Measurements from ENCODE around the gene PPIP5K1. TPM values are rescaled to one million over a fixed set of nuclear protein-coding genes. Genes with fewer than 3 reads are reported as not detected.
"Not testable (repeated sequence)": the region's sequence is repeated elsewhere in the genome, so short reads cannot be mapped to it uniquely, and the experiment has no call there.

Gene PPIP5K1
- total RNA-seq, 1 experiment from 2014 or later = 50.9 TPM

DNA sequence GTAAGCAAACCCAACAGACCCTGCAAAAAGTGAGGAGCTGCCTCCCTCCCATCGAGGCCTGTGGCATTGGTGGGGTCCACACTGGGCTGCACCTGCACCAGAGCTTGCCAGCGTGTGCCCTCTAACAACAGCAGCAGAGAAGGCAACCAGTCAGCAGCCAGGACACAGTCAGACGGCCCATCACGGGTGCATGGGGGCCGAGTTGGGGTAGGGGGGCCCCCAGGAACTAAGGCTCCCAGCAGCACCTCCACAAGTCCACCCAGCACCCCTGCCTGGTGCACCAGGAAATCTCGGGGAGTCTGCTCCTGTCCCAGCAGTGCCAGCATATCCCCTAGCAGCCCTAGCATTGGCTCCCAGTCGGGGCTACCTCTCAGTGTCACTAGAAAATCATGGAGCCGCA is 27.7 kb upstream of the PPIP5K1 start:
- BruUV-seq (replicated peaks); H3K9me2 ChIP-seq (ENCODE audit: insufficient read depth); H4K20me1 ChIP-seq (ENCODE audit: insufficient read depth); H3K27ac ChIP-seq; H3K27me3 ChIP-seq (ENCODE audit: insufficient read depth, low read depth); DNase-seq; H3K36me3 ChIP-seq (ENCODE audit: low read depth); H3K79me2 ChIP-seq (ENCODE audit: low read depth); H3K4me3 ChIP-seq; intact Hi-C loops (cut with micrococcal nuclease; ENCODE audit: unreplicated experiment); H2AFZ ChIP-seq; CTCF ChIA-PET; H3K4me1 ChIP-seq (replicated peaks; ENCODE audit: insufficient read depth); POLR2A ChIA-PET (ENCODE audit: unreplicated experiment); H3K4me2 ChIP-seq; H3K9me3 ChIP-seq (ENCODE audit: insufficient read depth, low read depth); H3F3A ChIP-seq (ENCODE audit: insufficient read depth, low read depth): not testable (repeated sequence)

- H3K4me3 ChIP-seq; intact Hi-C loops (cut with micrococcal nuclease; ENCODE audit: unreplicated experiment); H3K9me3 ChIP-seq (ENCODE audit: insufficient read depth, low read depth); H3K4me1 ChIP-seq (replicated peaks; ENCODE audit: insufficient read depth); BruUV-seq (replicated peaks); H3K79me2 ChIP-seq (ENCODE audit: low read depth); H2AFZ ChIP-seq; H3K36me3 ChIP-seq (ENCODE audit: low read depth); H3F3A ChIP-seq (ENCODE audit: insufficient read depth, low read depth); H3K9me2 ChIP-seq (ENCODE audit: insufficient read depth); CTCF ChIA-PET; H4K20me1 ChIP-seq (ENCODE audit: insufficient read depth); H3K27me3 ChIP-seq (ENCODE audit: insufficient read depth, low read depth); H3K27ac ChIP-seq: not testable (repeated sequence)
- peak overlapping the region; percentile 53; the same call in 1 of the 2 replicates for H3K4me2 ChIP-seq
- POLR2A ChIA-PET (ENCODE audit: unreplicated experiment) = interaction anchor here (0.7 kb wide), 1 partner anchor 1224 kb away, joined by 4 read pairs; no protein-coding TSS in a partner anchor
- DNase-seq = peak; percentile 53 to 64
Measured at GRCh38 chr15:43602233-43602632, 12.2 kb upstream of the PPIP5K1 start.

DNA sequence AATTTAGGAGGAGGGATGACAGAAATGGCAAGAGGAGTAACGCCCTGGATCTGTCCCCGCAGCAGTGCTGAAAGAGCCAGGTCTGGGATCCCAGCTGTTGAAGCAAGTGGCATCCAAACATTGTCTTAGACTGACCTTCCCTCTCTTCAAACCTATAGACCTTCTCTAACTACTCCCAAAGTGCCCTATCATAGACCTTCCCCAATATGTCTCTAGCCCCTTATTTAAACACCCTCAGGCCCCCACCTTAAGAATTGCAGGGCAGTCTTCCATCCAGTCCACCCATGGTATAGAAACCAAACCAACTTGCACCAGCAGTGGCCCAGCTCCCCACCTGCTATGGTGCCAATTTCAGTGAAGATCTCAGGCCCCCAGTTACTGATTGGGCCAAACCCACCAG is 10.2 kb upstream of the PPIP5K1 start:
- BruUV-seq (replicated peaks); intact Hi-C loops (cut with micrococcal nuclease; ENCODE audit: unreplicated experiment); DNase-seq: not testable (repeated sequence)

GRCh38 chr15:43599131-43599530 is 9.1 kb upstream of the PPIP5K1 start:
- H3K4me2 ChIP-seq; H3K9me3 ChIP-seq (ENCODE audit: insufficient read depth, low read depth); H3F3A ChIP-seq (ENCODE audit: insufficient read depth, low read depth); POLR2A ChIA-PET (ENCODE audit: unreplicated experiment); H3K27me3 ChIP-seq (ENCODE audit: insufficient read depth, low read depth); H4K20me1 ChIP-seq (ENCODE audit: insufficient read depth); CTCF ChIA-PET; H3K79me2 ChIP-seq (ENCODE audit: low read depth); DNase-seq; H2AFZ ChIP-seq; H3K27ac ChIP-seq; H3K36me3 ChIP-seq (ENCODE audit: low read depth); intact Hi-C loops (cut with micrococcal nuclease; ENCODE audit: unreplicated experiment); H3K9me2 ChIP-seq (ENCODE audit: insufficient read depth); H3K4me1 ChIP-seq (replicated peaks; ENCODE audit: insufficient read depth); BruUV-seq (replicated peaks); H3K4me3 ChIP-seq: not testable (repeated sequence)

More for the DNA sequence above, 10.2 kb upstream of the PPIP5K1 start:
- H2AFZ ChIP-seq; POLR2A ChIA-PET (ENCODE audit: unreplicated experiment); H4K20me1 ChIP-seq (ENCODE audit: insufficient read depth); H3K4me1 ChIP-seq (replicated peaks; ENCODE audit: insufficient read depth); H3K79me2 ChIP-seq (ENCODE audit: low read depth); H3K4me3 ChIP-seq; H3K9me3 ChIP-seq (ENCODE audit: insufficient read depth, low read depth); H3K36me3 ChIP-seq (ENCODE audit: low read depth); H3F3A ChIP-seq (ENCODE audit: insufficient read depth, low read depth); H3K9me2 ChIP-seq (ENCODE audit: insufficient read depth); CTCF ChIA-PET; H3K27me3 ChIP-seq (ENCODE audit: insufficient read depth, low read depth); H3K27ac ChIP-seq; H3K4me2 ChIP-seq: not testable (repeated sequence)

DNA sequence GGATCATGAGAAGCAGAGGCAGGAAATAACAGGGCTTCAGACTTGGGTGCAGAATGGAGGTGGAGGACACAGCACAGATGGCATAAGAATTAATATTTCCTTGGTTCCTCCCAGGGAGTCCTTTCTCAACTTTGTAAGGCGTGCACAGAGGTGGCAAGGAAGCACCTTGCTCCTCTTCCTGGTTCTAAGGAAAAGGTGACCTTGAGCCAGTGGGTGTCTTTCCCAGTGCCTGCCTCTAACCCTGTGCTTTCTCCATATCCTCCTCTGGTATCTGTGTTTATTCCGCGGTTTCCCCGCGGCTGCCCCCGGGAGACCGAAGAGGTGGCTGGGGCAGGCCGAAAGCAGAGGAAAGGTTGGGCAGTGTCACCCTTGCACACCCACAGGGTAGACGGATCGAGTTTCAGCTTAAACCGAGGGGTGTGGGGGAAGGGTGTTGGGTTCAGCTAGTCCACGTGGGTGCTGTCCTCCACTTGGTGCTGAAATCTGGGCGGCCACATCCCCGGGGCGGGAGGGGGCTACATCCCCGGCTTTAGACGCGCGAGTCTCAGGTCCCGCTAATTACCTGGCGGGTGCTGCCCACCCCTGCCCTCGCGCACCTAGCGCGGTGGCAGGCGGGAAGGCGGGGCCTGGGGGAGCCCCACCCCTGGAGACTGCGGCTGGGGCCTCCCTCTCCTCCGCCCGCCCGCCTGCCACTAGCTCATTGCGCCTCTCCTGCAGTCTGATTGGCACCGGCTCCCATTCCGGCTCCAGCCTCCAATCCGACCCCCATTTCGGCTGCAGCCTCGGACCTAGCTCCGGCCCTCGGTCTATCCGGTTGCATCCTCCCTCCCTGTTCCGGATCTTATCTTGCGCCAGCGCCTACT is 3.6 kb upstream of the PPIP5K1 start, which contains the start of gene CKMT1B:
Gene CKMT1B (plus strand): TSS at position 700 of the 863 bp plus-strand sequence. CDS start 192 bp downstream, outside the sequence.
- H3K27ac ChIP-seq; DNase-seq; H3K79me2 ChIP-seq (ENCODE audit: low read depth); intact Hi-C loops (cut with micrococcal nuclease; ENCODE audit: unreplicated experiment); H3K4me1 ChIP-seq (replicated peaks; ENCODE audit: insufficient read depth); CTCF ChIA-PET; BruUV-seq (replicated peaks); H2AFZ ChIP-seq; H3K4me3 ChIP-seq; H3K36me3 ChIP-seq (ENCODE audit: low read depth); POLR2A ChIA-PET (ENCODE audit: unreplicated experiment); H3K27me3 ChIP-seq (ENCODE audit: insufficient read depth, low read depth); H4K20me1 ChIP-seq (ENCODE audit: insufficient read depth); H3F3A ChIP-seq (ENCODE audit: insufficient read depth, low read depth); H3K4me2 ChIP-seq; H3K9me3 ChIP-seq (ENCODE audit: insufficient read depth, low read depth); H3K9me2 ChIP-seq (ENCODE audit: insufficient read depth): not testable (repeated sequence)

DNA sequence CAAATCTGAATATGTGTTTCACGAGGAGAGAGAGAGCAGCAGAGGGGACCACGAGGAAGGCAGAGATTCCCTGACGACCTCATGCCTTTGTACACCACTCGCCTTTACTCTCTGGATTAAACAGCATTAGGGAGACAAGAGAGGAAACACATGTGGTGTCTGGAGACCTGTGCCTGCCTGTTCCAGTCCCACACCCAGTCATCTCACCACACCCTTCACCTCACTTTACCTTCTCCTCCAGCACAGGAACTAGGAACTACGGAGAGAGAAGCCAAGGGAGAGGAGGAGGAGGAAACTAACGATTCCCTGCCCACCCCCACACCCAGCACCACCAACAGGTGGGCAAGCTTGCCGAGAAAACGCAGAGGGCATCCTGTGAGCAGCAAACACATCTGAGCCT is 2.8 kb upstream of the PPIP5K1 start:
- CTCF ChIA-PET; H3K4me2 ChIP-seq; H2AFZ ChIP-seq; H3K27me3 ChIP-seq (ENCODE audit: insufficient read depth, low read depth); H3K9me2 ChIP-seq (ENCODE audit: insufficient read depth); H3K79me2 ChIP-seq (ENCODE audit: low read depth); H3K27ac ChIP-seq; intact Hi-C loops (cut with micrococcal nuclease; ENCODE audit: unreplicated experiment); H3K4me3 ChIP-seq; BruUV-seq (replicated peaks); DNase-seq; H3K9me3 ChIP-seq (ENCODE audit: insufficient read depth, low read depth); H3K36me3 ChIP-seq (ENCODE audit: low read depth); POLR2A ChIA-PET (ENCODE audit: unreplicated experiment); H3F3A ChIP-seq (ENCODE audit: insufficient read depth, low read depth); H3K4me1 ChIP-seq (replicated peaks; ENCODE audit: insufficient read depth); H4K20me1 ChIP-seq (ENCODE audit: insufficient read depth): not testable (repeated sequence)

GRCh38 chr15:43574607-43575006 is 15.4 kb downstream of the PPIP5K1 start:
- DNase-seq; BruUV-seq (replicated peaks); H2AFZ ChIP-seq; H4K20me1 ChIP-seq (ENCODE audit: insufficient read depth); H3K9me3 ChIP-seq (ENCODE audit: insufficient read depth, low read depth); H3K27me3 ChIP-seq (ENCODE audit: insufficient read depth, low read depth); CTCF ChIA-PET; H3K79me2 ChIP-seq (ENCODE audit: low read depth); H3K9me2 ChIP-seq (ENCODE audit: insufficient read depth); H3K36me3 ChIP-seq (ENCODE audit: low read depth); POLR2A ChIA-PET (ENCODE audit: unreplicated experiment); intact Hi-C loops (cut with micrococcal nuclease; ENCODE audit: unreplicated experiment); H3K4me3 ChIP-seq; H3K27ac ChIP-seq; H3K4me2 ChIP-seq; H3F3A ChIP-seq (ENCODE audit: insufficient read depth, low read depth); H3K4me1 ChIP-seq (replicated peaks; ENCODE audit: insufficient read depth): not testable (repeated sequence)
